Activated gamma-delta T cell treated with anti-CD3 and anti-CD28 coated beads, Interleukin-2, amount 50 U/mL, for 16 hours (primary cell): ENCODE data around the gene ATP6V0A4.
"Not testable (repeated sequence)": the region's sequence is repeated elsewhere in the genome, so short reads cannot be mapped to it uniquely, and the experiment has no call there.

Source experiments
- DNase-seq: peaks from one replicate; pipeline ENCODE4 v3.0.0-alpha.2; 2020; ENCODE audit warnings: low read depth

ATP6V0A4 gene

DNA sequence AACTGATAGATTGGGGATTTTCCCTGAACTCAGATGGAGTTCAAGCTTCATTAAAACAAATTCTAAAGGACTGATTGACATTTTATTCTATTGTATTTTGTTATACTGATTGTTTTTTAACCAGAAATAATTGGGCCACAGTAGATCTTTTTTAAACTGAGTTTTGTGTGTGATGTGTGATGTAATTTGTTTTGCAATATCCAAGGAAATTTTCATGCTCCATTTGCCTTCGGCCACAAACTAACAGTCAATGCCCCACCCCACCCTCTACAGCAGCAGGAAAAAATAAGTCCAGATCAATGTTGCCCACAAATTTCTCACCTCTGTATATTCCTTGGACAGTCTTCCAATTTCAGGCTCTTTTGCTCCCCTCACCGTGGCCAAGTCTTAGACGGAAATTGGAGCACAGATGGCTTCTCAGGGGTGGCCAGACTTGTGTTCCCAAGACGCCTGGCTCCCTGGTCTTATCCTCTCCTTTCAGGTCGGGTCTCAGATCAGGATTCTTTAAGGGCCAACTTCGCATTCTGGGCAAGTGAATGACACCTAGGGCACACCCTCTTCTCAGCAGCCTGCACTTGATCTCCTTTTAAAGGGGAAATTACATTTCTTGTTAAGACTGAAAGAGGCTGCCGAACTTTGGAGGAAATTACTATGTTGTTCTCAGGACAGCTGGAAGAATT is 97.0 kb downstream of the ATP6V0A4 start, which contains the start of gene SVOPL:
Gene SVOPL (minus strand): TSS at position 506 of the 680 bp plus-strand sequence. CDS start 22,317 bp downstream, outside the sequence.
- DNase-seq, result no peak

DNA sequence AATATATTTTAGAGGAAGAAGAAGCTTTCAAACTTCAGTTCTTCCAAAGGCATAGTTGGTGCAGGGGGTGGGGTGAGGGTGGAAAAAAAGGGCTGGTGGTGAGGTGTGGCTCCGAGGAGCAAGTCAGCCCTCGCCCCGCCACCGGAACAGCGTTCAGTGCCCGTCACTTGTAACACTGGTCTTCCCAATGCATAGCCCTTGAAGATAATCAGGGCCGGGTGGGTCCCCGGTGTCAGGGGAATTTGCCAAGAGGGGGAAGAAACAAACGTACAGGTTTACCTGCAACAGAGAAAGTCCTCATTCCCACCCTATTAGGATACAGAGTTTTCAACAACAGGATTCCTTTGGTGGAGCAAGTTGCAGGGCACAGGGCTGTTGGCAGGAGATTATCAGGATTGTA is 98.3 kb downstream of the ATP6V0A4 start:
- DNase-seq, result no peak

DNA sequence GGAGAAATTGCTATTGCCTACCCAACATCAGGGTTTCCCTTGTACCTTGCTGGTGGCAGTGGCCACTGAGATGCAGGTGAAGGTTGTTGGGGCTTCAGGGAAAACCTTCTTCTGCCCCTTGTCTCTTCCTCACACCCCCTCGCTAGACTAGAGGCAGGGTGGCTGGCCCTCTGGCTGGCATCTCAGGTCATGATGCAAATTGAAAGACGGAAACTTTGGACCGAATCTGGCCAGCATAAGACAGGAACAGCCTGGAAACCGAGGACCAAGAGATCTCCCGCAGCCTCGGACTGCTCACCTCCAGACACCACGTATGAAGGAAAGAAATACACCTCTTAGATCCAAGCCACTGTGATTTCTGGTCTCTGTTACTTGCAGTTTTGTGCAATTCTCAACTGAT is 99.7 kb downstream of the ATP6V0A4 start:
- DNase-seq, result no peak

DNA sequence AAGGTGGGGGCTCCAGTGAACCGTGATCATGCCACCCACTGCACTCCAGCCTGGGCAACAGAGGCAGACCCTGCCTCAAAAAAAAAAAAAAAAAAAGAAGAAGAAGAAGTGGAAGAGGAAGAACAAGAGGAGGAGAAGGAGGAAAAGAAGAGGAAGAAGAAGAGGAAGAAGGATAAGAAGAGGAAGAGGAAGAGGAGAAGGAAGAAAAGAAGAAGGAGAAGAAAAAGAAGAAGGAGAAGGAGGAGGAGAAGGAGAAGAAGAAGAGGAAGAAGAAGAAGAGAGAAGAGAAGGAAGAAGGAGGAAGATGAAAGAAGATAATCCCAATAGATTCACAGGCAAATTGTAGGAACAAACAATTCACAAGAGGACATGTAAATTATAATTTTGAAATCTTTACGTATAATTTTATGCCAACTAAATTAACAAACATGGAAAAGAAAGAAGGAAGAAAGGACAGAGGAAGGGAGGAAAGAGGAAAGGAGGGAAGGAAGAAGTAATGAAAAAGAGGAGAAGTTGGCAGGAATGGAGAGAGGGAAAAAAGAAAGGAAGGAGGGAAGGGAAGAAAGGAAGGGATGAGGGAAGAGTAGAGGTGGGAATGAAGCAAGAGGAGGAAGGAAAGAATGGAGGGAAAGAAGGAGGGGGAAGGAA is 100.3 kb downstream of the ATP6V0A4 start:
- DNase-seq, result no peak

DNA sequence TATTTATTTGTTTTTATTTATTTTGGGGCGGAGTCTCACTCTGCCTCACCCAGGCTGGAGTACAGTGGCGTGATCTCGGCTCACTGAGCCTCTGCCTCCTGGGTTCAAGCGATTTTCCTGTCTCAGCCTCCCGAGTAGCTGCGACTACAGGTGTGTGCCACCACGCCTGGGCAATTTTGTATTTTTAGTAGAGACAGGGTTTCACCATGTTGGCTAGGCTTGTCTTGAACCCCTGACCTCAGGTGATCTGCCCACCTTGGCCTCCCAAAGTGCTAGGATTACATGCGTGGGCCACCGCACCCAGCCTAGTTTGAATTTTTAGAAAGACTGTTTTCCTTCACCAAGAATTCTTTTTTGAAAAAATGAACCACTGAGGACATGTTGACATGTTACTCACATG is 102.2 kb downstream of the ATP6V0A4 start:
- DNase-seq, result not testable (repeated sequence)

DNA sequence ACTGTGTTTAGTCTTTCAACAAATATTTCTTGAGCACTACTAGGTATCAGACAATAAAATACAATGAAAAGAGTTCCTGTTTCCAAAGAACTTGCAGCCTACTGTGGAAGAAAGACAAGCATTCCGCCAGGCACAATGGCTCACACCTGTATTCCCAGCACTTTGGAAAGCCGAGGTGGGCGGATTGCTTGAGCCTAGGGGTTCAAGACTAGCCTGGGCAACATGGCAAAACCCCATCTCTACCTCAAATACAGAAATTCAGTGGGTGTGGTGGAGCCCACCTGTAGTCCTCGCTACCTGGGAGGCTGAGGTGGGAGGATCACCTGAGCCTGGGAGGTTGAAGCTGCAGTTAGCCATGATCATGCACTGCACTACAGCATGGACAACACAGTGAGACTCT is 102.9 kb downstream of the ATP6V0A4 start:
- no peak for DNase-seq

DNA sequence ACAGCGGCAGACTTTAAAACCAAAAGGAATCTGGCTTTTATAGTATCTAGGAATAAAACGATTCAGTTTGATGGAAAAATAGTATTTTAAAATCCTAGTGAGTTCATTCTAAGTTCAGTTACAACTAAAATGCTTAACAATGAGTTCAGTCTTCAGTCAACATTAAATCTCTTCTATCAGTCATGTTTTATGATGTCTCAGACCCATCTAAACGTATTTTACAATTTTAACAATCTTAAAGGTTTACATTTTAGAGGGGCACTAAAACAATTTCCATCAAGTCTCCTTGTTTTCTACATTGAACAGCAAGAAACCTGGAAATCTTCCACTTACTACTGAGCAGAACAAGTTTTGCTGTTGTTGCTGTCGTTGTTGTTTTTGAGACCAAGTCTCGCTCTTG is 106.8 kb downstream of the ATP6V0A4 start:
- DNase-seq, result no peak

DNA sequence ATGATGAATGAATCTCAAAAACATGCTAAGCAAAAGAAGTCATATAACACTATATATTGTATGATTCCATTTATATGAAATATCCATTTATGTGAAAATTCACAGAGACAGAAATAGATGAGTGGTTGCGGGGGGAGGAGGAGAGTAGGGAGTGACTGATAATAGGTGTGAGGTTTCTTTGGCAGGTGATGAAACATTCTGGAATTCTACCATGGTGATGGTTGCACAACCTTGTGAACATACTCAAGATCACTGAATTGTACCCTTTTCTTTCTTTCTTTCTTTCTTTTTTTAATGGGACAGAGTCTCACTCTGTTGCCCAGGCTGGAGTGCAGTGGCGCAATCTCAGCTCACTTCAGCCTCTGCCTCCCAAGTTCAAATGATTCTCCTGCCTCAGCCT is 107.5 kb downstream of the ATP6V0A4 start:
- DNase-seq, result no peak

DNA sequence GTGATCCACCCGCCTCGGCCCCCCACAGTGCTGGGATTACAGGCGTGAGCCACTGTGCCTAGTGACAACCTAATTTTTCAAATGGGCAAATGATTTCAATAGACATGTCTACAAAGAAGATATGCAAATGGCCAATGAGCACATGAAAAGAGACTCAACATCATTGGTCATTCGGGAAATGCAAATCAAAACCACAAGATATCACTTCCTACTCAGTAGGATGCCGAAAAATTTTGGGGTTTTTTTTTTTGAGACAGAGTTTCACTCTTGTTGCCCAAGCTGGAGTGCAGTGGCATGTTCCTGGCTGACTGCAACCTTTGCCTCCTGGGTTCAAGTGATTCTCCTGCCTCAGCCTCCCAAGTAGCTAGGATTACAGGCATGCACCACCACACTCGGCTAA is 110.0 kb downstream of the ATP6V0A4 start:
- DNase-seq, result not testable (repeated sequence)

DNA sequence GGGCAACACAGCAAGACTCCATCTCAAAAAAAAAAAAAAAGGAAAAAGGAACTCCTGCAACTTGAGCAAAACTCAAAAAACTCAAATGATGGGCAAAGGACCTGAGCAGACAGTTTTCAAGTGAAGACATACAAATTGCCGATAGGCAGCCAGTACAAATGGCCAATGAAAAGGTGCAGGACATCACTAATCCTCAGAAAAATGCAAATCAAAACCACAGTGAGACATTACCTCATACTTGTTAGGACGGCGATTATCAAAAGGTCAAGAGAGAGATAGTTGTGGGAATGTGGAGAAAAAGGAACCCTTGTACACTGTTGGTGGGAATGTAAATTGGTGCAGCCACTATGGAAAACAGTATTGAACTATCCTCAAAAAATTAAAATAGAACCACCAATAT is 113.7 kb downstream of the ATP6V0A4 start:
- no peak for DNase-seq

DNA sequence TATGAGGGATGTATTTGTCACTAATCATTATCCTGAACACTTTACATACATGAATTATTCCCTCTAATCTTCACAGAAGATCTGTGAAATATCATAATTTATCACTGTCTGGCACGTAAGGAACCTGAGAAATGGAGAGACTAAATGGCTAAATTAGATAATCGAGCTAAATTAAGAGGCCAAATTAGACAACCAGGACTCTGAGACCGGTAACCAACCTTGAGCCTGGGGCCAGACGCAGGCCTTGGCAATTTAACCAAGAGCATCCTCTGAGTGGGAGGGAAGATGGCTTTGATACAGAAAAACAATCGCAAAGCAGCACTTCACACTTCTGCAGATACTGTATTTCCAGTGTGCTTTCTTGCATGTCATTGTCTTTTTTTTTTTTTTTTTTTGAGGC is 118.2 kb downstream of the ATP6V0A4 start:
- no peak for DNase-seq

DNA sequence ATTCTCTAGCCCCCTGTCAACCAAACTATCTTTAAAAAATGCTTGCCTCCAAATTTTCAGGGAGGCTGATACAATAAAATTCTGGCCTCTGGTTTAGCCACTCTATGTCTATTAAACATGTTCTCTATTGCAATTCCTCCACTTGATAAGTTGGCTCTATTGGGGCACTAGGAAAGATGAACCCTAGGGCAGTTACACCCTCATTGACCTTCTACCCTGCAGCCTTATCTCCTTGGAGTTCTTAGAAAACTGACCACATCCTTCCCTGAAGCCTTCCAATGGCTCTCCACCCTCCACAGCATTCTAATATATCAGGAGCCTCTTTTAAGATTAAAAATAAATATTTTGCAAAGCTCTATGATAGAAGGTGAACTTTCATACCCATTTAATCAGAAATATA is 127.4 kb downstream of the ATP6V0A4 start:
- DNase-seq, result no peak

DNA sequence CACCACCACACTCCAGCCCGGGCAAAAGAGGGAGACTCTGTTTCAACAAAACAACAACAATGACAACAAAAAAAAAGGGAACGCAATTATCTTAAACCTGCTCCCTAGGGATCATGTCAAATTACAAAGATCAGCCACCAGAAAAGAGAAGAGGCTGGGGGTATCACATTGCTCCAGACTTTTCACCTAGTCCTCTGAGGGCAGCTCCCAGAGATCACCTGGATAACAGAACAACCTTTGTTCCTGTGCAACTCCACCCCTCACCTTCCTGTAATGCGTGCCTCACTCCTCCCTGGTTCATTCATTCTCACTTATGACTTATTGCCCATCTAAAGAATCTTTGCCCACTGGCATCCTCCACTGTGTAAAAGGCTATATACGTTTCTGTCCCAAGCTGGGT is 128.6 kb downstream of the ATP6V0A4 start:
- DNase-seq, result no peak

DNA sequence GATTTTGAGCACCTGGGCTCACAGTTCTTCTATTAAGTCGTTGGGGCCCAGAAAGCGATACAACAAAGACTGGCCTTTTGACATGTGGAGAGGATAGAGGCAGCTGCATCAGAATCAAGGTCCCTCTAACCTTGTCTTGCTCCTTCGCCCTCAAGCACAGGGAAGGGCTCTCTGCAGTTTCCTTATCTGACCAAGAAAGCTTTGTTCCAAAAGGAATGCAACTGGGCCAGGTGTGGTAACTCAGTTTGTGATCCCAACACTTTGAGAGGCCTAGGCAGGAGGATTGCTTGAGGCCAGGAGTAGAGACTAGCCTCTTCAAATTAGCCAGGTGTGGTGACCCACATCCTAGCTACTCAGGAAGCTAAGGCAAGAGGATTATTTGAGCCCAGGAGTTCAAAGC is 129.1 kb downstream of the ATP6V0A4 start:
- no peak for DNase-seq

DNA sequence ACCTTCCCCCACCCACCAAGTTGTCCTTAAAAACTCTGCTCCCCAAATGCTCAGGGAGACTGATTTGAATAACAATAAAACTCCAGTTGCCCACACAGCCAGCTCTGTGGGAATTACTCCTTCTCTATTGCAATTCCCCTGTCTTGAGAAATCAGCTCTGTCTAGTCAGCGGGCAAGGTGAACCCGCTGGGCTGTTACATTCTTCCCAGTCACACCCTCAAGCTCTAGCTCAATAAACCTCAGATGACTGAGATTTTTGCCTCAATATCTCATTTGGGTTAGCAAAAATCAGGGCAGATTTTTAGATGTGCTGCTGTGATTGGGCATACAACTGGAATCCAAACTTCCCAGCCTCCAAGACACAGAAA is 129.8 kb downstream of the ATP6V0A4 start:
- no peak for DNase-seq

DNA sequence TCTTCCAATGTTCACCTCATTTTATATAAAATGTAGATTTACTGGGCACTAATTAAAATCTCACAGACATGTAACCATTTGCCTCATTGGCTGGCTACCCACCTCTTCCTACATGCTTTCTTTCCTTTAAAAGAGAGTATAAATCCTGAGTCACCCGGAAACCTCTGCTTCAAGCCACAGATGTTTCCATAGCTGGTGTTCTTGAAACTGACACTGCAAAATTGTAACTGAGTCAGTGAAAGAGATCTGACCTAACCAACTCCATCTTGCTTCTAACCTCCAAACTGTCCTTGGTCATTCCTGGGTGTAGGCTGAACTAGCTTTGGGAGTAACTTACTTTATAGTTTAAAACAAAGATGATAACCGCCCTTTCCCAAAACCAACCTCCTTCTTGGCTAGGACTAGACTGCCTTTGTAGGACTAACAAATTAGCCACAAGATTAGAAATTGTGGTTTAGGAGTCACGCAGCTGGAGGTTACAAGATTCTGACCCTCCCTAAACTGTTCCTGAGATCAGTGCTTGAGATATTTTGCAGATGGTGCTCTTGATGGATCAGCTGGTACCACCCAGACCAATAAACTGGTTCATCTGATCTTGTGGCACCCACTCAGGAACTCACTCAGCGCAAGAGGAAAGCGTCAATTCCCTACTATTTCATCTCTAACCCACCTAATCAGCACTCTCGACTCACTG is 130.3 kb downstream of the ATP6V0A4 start:
- DNase-seq, result no peak

DNA sequence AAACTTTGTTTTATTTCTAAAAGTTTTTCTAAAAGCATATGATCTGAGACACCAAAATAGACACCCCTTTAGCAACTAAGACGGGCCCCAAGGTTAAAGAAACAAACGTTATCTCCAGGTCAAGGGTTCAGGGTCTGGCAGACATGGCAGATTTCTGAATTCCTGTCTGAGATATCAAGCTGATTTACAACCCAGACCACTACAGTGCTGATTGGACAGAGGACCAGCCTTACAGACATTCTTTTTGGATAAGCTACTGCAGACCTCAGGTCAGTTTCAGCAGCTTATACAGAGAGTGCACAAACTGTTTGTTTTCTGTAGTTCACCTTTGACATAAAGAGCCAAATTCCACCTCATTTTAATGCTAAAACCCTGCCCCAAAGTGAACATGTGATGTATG is 131.6 kb downstream of the ATP6V0A4 start:
- no peak for DNase-seq

DNA sequence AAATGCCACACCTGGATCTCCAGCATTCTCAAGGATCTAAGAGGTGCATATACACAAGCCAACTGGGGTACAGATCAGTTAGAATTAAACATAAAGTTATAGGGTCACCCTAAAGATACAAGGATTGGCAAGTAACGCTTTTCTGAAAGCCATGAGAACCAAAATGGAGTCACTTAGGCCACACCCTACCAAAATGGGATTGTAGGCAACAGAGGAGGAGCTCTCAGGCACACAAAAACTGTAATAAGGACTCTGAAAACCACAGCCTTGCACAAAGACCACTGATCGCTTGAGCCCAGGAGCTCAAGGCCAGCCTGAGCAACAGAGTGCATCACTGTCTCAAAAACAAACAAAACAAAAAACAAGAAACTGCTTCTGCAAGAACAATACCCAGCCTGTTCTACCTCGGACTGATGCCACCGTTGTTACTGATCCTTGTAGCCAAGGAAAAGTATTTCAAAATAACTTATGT is 132.3 kb downstream of the ATP6V0A4 start:
- DNase-seq, result no peak

DNA sequence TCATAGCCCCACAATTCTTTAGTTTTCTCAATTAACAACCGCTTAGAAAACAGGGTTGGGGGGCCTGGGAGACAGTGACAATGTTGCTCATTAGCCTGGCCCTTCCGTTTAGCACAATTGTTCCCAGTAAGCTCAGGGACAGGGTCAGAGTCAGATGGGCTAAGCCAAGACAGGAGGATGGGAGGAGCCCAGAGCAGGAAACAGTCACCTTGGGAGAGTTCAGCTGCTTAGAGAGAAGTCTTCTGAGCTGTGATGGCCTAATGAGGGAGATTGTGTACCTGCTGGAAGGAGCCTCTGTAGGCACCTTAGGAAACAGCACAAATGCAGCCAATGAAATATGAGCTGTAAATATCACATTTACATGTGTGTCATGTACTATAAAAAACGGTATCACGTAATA is 132.7 kb downstream of the ATP6V0A4 start:
- DNase-seq, result no peak

DNA sequence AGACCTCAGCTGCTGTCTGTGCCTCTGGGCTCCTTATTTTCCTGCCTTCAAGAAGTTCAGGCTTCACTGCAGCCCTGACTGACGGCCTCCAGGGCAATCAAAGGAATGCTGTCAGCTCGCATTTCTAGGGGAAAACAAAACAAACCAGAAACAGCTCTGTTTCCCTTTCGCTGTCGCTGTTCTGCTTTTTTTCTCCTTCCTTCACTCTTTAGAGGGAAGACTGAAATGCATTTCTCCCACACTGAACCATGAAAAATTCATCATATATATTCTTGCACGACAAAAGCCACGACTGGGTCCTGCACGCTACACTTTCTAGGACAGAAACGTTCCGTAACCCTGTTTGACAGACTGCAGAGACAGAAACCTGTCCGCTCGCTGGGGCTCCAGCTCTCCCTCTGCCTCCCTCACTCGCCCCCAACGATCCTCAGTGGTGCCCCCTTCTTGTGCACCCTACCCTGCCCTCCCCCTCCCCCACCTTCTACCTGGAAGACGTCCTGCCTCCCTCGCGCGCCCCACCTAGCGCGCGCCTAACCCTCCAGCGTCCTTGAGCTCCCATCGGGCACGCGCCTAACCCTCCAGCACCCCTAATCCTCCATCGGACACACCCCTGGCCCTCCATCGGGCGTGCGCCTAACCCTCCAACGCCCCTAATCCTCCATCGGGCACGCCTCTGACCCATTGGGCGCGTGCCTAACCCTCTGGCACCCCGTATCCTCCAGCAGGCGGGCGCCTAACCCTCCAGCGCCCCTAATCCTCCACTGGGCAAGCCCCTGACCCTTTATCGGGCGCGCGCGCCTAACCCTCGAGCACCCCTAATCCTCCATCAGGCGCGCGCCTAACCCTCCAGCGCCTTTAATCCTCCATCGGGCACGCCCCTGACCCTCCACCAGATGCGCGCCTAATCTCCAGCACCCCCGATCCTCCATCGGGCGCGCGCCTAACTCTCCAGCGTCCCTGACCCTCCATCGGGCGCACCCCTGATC is 134.0 kb downstream of the ATP6V0A4 start:
- DNase-seq, result no peak

DNA sequence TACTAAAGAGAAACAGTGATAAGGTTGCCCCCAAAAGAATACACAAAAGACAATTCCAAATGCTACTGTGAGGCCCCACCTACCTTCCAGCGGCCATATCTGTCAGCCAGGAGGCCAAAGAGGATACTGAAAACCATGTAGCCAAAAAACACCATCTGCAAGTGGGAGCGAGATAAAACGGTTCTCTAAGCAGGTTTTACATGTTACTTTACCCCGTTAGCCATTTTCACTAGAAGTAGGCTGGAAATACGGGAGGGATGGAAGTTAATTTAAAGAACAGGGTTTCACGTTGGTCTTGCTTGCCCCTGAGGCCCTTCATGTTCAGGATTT is 135.0 kb downstream of the ATP6V0A4 start:
- DNase-seq, result no peak
